Chondrocyte (in vitro differentiated cells): ENCODE measurements around the gene RANBP3L. TPM values are rescaled to one million over a fixed set of nuclear protein-coding genes. Genes with fewer than 3 reads are reported as not detected.
"Not testable (repeated sequence)": the region's sequence is repeated elsewhere in the genome, so short reads cannot be mapped to it uniquely, and the experiment has no call there.

Source experiments
- DNase-seq: peaks from one replicate; pipeline ENCODE4 v3.0.0; 2021; ENCODE audit warnings: mixed read lengths, low spot score
- H3K27ac Mint-ChIP-seq: one replicate; pipeline ENCODE4 v1.8.0; 2021; ENCODE audit warnings: mild to moderate bottlenecking, moderate library complexity, mixed read lengths; ENCODE audit not compliant: unreplicated experiment
- H3K27me3 Mint-ChIP-seq: 2 replicates; pipeline ENCODE4 v1.8.0; 2021; ENCODE audit warnings: low read depth, mixed read lengths
- H3K36me3 Mint-ChIP-seq: 2 replicates; pipeline ENCODE4 v1.8.0; 2021; ENCODE audit warnings: low read depth, mixed read lengths
- H3K4me1 Mint-ChIP-seq: 2 replicates; pipeline ENCODE4 v1.8.0; 2021; ENCODE audit warnings: low read depth, mild to moderate bottlenecking, mixed read lengths
- H3K4me3 Mint-ChIP-seq: one replicate; pipeline ENCODE4 v1.8.0; 2021; ENCODE audit warnings: mild to moderate bottlenecking, moderate library complexity, mixed read lengths; ENCODE audit not compliant: unreplicated experiment
- H3K9me3 Mint-ChIP-seq: 2 replicates; pipeline ENCODE4 v1.8.0; 2021; ENCODE audit warnings: low read depth, mixed read lengths
- CTCF ChIP-seq: fragments of 200-600 bp; sonication (generic); IDR thresholded peaks from 2 replicates; pipeline ENCODE4 v1.5.0; 2021; ENCODE audit warnings: antibody characterized with exemption, mild to moderate bottlenecking, moderate library complexity
- total RNA-seq: library from RNA; stranded (reverse); gene quantifications from 3 replicates; pipeline ENCODE4 v1.2.1, GENCODE V29; 2021

Gene RANBP3L
- total RNA-seq, 1 donor from 2014 or later, result 1.2 TPM

GRCh38 chr5:36202521-36202961 is 99.2 kb downstream of the RANBP3L start:
- Mint-ChIP-seq H3K36me3 (peaks cover 17% of the 10 kb centered on the region), H3K4me3 (no peak overlapping the region), H3K27ac (peak overlapping the region; percentile 80), H3K4me1 (peaks cover 10% of the 10 kb centered on the region), H3K27me3 (no peaks in the 10 kb centered on the region), H3K9me3 (no peaks in the 10 kb centered on the region)
- no peak for TF ChIP-seq CTCF
- no peak for DNase-seq

- Mint-ChIP-seq H3K4me1 (peaks cover 10% of the 10 kb centered on the region), H3K27me3 (no peaks in the 10 kb centered on the region), H3K27ac (no peak overlapping the region), H3K36me3 (peaks cover 19% of the 10 kb centered on the region), H3K9me3 (no peaks in the 10 kb centered on the region), H3K4me3 (no peak overlapping the region)
- no peak for TF ChIP-seq CTCF
- DNase-seq, result no peak
Measured at GRCh38 chr5:36200513-36200912, 101.2 kb downstream of the RANBP3L start.

GRCh38 chr5:36199620-36200019 is 102.1 kb downstream of the RANBP3L start:
- Mint-ChIP-seq H3K27me3 (no peaks in the 10 kb centered on the region), H3K27ac (no peak overlapping the region), H3K36me3 (peaks cover 21% of the 10 kb centered on the region), H3K4me1 (peaks cover 10% of the 10 kb centered on the region), H3K9me3 (no peaks in the 10 kb centered on the region), H3K4me3 (no peak overlapping the region)
- no peak for DNase-seq
- no peak for TF ChIP-seq CTCF

GRCh38 chr5:36198783-36199182 is 102.9 kb downstream of the RANBP3L start:
- Mint-ChIP-seq H3K4me1 (peaks cover 10% of the 10 kb centered on the region), H3K36me3 (peaks cover 21% of the 10 kb centered on the region)
- not testable (repeated sequence) for H3K27ac Mint-ChIP-seq, DNase-seq, H3K27me3 Mint-ChIP-seq, H3K4me3 Mint-ChIP-seq, H3K9me3 Mint-ChIP-seq

Other genes starting within 250 kb of the RANBP3L start
- gene UGT3A2, start 235.0 kb downstream of the RANBP3L start, total RNA-seq, result not detected in 3 replicates
- 11.3 to 11.8 TPM (median 11.6 TPM) in 3 replicates for gene LMBRD2, start 150.0 kb downstream of the RANBP3L start, total RNA-seq
- 34.8 to 41.1 TPM (median 36.1 TPM) in 3 replicates for gene SKP2, start 149.8 kb downstream of the RANBP3L start, total RNA-seq
- 33.7 to 38.9 TPM (median 37.8 TPM) in 3 replicates for gene NADK2, start 60.0 kb downstream of the RANBP3L start, total RNA-seq